Uterus (tissue), 2 donors: ENCODE measurements around the gene RGS10.

Source experiments
- POLR2A ChIP-seq, 2 donors: fragments of 450-650 bp; IDR thresholded peaks; one replicate each; pipeline ENCODE4 v1.6.1; 2016; ENCODE audit warnings: antibody characterized with exemption in 2 of 2, mild to moderate bottlenecking in 1 of 2, moderate library complexity in 1 of 2
- TF ChIP-seq, protein P1 (sequence below), 4 experiments: fragments of 200-600 bp in 2 of 4; fragments of 450-650 bp in 2 of 4; sonication (generic) in 2 of 4; IDR thresholded peaks; one replicate each; pipeline ENCODE4 v1.5.1; 2016 to 2019; ENCODE audit warnings: antibody characterized with exemption in 4 of 4, mild to moderate bottlenecking in 2 of 4, moderate library complexity in 1 of 4

DNA sequence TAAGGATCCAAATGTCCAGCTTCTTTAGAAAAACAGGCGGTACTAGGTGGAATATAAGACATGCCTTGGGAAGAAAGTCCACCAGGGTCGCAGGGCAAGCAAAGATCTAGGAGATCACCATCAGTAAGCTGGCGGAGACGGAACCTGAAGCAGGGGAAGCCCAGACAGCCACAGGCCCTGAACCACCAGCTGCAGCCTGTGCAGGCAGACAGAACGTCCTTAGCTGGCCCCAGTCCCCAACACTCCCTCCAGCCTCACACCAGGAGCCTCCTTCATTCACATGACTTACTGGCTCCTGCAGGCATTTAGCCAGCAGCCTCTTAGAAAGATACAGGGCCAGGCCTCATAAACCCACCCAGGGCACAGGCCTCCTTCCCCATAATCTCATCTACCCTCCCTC, 17.4 kb downstream of the RGS10 start:
- TF ChIP-seq, protein P1, sequence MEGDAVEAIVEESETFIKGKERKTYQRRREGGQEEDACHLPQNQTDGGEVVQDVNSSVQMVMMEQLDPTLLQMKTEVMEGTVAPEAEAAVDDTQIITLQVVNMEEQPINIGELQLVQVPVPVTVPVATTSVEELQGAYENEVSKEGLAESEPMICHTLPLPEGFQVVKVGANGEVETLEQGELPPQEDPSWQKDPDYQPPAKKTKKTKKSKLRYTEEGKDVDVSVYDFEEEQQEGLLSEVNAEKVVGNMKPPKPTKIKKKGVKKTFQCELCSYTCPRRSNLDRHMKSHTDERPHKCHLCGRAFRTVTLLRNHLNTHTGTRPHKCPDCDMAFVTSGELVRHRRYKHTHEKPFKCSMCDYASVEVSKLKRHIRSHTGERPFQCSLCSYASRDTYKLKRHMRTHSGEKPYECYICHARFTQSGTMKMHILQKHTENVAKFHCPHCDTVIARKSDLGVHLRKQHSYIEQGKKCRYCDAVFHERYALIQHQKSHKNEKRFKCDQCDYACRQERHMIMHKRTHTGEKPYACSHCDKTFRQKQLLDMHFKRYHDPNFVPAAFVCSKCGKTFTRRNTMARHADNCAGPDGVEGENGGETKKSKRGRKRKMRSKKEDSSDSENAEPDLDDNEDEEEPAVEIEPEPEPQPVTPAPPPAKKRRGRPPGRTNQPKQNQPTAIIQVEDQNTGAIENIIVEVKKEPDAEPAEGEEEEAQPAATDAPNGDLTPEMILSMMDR (IDR thresholded peaks at IDR 0.05), result no peak
- no peak for TF ChIP-seq POLR2A (IDR thresholded peaks at IDR 0.05)
